Heart left ventricle (tissue), 16 donors: Measurements from ENCODE around the gene VAMP5. TPM values are rescaled to one million over a fixed set of nuclear protein-coding genes. Genes with fewer than 3 reads are reported as not detected.

Experiments used
- ATAC-seq, 4 donors: fragments of 200-7000 bp; cut with Tn5 transposase; one replicate each; pipeline ENCODE4 v1.9.1; 2020 to 2022; ENCODE audit warnings: moderate library complexity in 4 of 4, mild to moderate bottlenecking in 3 of 4, moderate number of reproducible peaks in 1 of 4
- DNase-seq, 5 donors: peaks; one replicate each; pipeline ENCODE4 v3.0.0-alpha.2; 2020
- H3K27ac ChIP-seq, 12 donors: fragments of 200-600 bp; sonication (generic) in 4 of 12; one replicate each; pipeline versions ENCODE4 v1.5.0 to v1.8.0; 2016 to 2022; ENCODE audit warnings: mild to moderate bottlenecking in 2 of 12
- H3K27me3 ChIP-seq, 9 donors: fragments of 200-600 bp; sonication (generic) in 2 of 9; one replicate each; pipeline versions ENCODE4 v1.5.1 to v1.8.0; 2016 to 2022; ENCODE audit warnings: mild to moderate bottlenecking in 3 of 9
- H3K36me3 ChIP-seq, 9 donors: fragments of 200-600 bp; sonication (generic) in 2 of 9; one replicate each; pipeline versions ENCODE4 v1.5.0 to v1.8.0; 2018 to 2022; ENCODE audit warnings: mild to moderate bottlenecking in 2 of 9
- H3K4me1 ChIP-seq, 12 donors: fragments of 200-600 bp; sonication (generic) in 4 of 12; one replicate each; pipeline versions ENCODE4 v1.5.0 to v1.8.0; 2016 to 2022; ENCODE audit warnings: mild to moderate bottlenecking in 3 of 12
- H3K4me3 ChIP-seq, 12 donors: fragments of 200-600 bp; sonication (generic) in 4 of 12; one replicate each; pipeline versions ENCODE4 v1.5.0 to v1.8.0; 2017 to 2022; ENCODE audit warnings: mild to moderate bottlenecking in 9 of 12, moderate library complexity in 4 of 12
- H3K9me3 ChIP-seq, 12 donors: fragments of 200-600 bp; sonication (generic) in 4 of 12; one replicate each; pipeline versions ENCODE4 v1.5.0 to v1.8.0; 2016 to 2022; ENCODE audit warnings: mild to moderate bottlenecking in 1 of 12
- POLR2A ChIP-seq, 2 donors: fragments of 450-650 bp; IDR thresholded peaks; one replicate each; pipeline ENCODE4 v1.6.1; 2017; ENCODE audit warnings: antibody characterized with exemption in 2 of 2, mild to moderate bottlenecking in 2 of 2, moderate library complexity in 2 of 2
- WGBS, 4 donors: extraction: QIAGEN DNeasy Blood & Tissue Kit in 2 of 4; methylation state at CpG; one replicate each; pipeline versions ENCODE4 v1.1.5 to v1.1.7; 2013 to 2018; 5-methylcytosine and 5-hydroxymethylcytosine counted together
- intact Hi-C, 10 donors: fragments of 100-400 bp; cut with DNase I; formaldehyde crosslinking; loops; one replicate each; pipeline versions ENCODE4 v1.11.1 to v1.14.2; 2022
- polyA plus RNA-seq, 2 donors: library from polyadenylated mRNA; stranded (reverse); fragments of 200-250 nt; gene quantifications; one replicate each; pipeline ENCODE4 v1.2.3, GENCODE V29; 2013
- total RNA-seq, 9 donors: library from RNA; depleted of rRNA in 2 of 9; stranded (reverse); fragments of >200 nt in 2 of 9; fragmentation: NEBNext Ultra II Directional in 3 of 9; extraction: Animal tissue kit (Norgen Biotek cat#: 25700) in 3 of 9; gene quantifications; one replicate each; pipeline versions ENCODE4 v1.1.0 to v1.2.4, GENCODE V29; 2016 to 2023
- TF ChIP-seq, protein P1 (sequence below), 12 donors: fragments of 200-600 bp; sonication (generic) in 4 of 12; IDR thresholded peaks; one replicate each; pipeline versions ENCODE4 v1.5.0 to v1.8.0; 2018 to 2022; ENCODE audit warnings: antibody characterized with exemption in 12 of 12, mild to moderate bottlenecking in 5 of 12
- donor health status: ischemic (EF 13 %, LVEDD 7.1; RV severe dilation, severe dysfunction).
- donor health status: healthy with polysubstance abuse.
- donor health status: DM: no; HTN: yes; CAD: no.
- donor health status: DM: no; HTN: no; CAD: no.
- donor health status: ischemic (EF 25% LVEDD 6.9; RV normal size, moderate dysfunction).
- donor health status: ischemic (EF 25% LVEDD 5.7; RV mildly dilated, moderate dysfunction).
- donor health status: healthy.
- donor health status: DM: yes; HTN: yes; CAD: no.
- donor health status: ischemic (EF 35%, LVEDD 5.7; RV mildly dilated, moderate dysfunction).
- donor health status: nonischemic (EF 11% LVEDD 7.7; RV severe dilation, severe dysfunction).
- donor health status: DM: yes; HTN: yes; CAD: no.
- donor health status: PGD.
- donor health status: ischemic (EF 29% LVEDD 5.4; RV normal size, mild dysfunction).
- donor health status: nonischemic (EF 23%, LVEDD 6.1; RV moderate dilation, normal function).

Gene VAMP5
- total and polyA plus RNA-seq, 11 donors, result 21.0 to 186 (median 45.2) TPM

DNA sequence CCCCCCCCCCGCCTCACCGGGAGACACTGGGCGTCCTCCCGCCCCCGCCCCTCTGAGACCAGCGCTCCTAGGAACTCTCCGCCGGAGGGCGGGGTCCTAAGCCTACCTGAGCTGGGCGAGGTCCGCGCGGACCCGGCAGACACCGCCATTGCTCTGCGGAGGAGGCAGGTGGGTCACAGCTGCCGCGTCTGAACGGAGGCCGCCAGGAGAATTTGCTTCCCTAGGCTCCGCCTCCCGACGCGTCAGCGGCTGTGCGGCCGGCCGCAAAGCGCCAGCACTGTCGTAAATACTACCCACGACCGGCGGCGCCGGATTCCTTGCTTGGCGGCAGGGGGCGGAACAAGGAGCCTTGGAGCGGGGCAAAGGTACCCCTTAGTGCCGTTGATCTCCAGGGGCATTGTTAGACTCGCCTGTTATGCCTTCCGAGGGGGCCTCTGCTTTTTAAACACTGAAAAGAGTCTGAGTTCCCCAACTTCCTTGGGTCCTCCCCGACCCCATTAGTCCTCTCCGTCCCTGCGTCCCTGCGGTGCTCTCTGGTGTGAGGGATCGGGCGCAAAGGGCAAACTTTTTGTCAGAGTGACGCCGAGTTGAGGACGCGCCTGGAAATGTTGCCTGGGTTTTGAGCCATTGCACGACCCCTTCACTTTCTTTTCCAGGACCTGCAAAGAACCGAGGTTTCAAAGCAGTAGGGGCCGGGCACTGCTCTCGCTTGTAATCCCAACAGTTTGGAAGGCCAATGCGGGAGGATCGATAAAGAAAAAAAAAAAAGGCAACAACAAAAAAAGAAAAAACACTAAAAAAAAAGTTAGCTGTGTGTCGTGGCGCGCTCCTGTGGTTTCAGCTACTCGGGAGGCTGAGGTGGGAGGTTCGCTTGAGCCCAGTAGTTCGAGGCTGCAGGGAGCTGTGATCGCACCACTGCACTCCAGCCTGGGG lies 22.7 kb upstream of the VAMP5 start, which contains the start of gene GGCX:
Gene GGCX, minus strand, starts transcription at position 214 of the 933 bp plus-strand sequence. Its CDS starts 65 bp downstream, at position 149.
- DNase-seq (peak; percentile 96 to 98 (median 97)), ATAC-seq (peak; percentile 95 to 97 (median 96))
- Histone ChIP-seq H3K9me3 (no peaks in the 10 kb centered on the region), H3K4me3 (peak within 1 kb of the TSS; percentile 62 to 93 (median 79)), H3K36me3 (peaks cover 0 to 30% (median 23%) of the 10 kb centered on the region in 9 donors), H3K27me3 (no peaks in the 10 kb centered on the region), H3K4me1 (peaks cover 0 to 32% (median 14%) of the 10 kb centered on the region in 12 donors), H3K27ac (peak within 1 kb of the TSS; percentile 56 to 96 (median 89))
- peak in 1 of 2 donors; percentile 91 for TF ChIP-seq POLR2A (IDR thresholded peaks at IDR 0.05)
- TF ChIP-seq, protein P1, sequence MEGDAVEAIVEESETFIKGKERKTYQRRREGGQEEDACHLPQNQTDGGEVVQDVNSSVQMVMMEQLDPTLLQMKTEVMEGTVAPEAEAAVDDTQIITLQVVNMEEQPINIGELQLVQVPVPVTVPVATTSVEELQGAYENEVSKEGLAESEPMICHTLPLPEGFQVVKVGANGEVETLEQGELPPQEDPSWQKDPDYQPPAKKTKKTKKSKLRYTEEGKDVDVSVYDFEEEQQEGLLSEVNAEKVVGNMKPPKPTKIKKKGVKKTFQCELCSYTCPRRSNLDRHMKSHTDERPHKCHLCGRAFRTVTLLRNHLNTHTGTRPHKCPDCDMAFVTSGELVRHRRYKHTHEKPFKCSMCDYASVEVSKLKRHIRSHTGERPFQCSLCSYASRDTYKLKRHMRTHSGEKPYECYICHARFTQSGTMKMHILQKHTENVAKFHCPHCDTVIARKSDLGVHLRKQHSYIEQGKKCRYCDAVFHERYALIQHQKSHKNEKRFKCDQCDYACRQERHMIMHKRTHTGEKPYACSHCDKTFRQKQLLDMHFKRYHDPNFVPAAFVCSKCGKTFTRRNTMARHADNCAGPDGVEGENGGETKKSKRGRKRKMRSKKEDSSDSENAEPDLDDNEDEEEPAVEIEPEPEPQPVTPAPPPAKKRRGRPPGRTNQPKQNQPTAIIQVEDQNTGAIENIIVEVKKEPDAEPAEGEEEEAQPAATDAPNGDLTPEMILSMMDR (IDR thresholded peaks at IDR 0.05), result peak in 6 of 12 donors; percentile 12 to 62 (median 30)
- intact Hi-C loops, result loop anchor here in 8 of 10 donors (1.0 to 5.0 kb wide), 6 partner anchors 23 to 56 kb away; partner anchors contain the start of genes TMEM150A (in 3 of the 8), USP39 (in 3 of the 8), C2orf68 (in 2 of the 8) and MAT2A (in 1 of the 8)
- 4 to 9% (median 6%) methylated on average over 32 to 64 of the region's 64 CpGs for WGBS, 4 donors

- H3K27me3 ChIP-seq, result no peaks in the 10 kb centered on the region
- intact Hi-C loops, result loop anchor here in 6 of 10 donors (5.0 kb wide), 3 partner anchors 38 to 53 kb away; partner anchors contain the start of genes C2orf68 (in 2 of the 6), TMEM150A (in 2 of the 6) and USP39 (in 2 of the 6)
- WGBS, 4 donors, result 86 to 89% (median 87%) methylated on average over 5 of the region's 5 CpGs
- no peak overlapping the region for H3K4me3 ChIP-seq
- no peak for DNase-seq
- no peak for ATAC-seq
- peaks cover 0 to 6% (median 1%) of the 10 kb centered on the region in 9 donors for H3K36me3 ChIP-seq
- TF ChIP-seq, protein P1 (IDR thresholded peaks at IDR 0.05), result no peak
- no peak for TF ChIP-seq POLR2A (IDR thresholded peaks at IDR 0.05)
- peak overlapping the region in 1 of 12 donors; percentile 79 for H3K27ac ChIP-seq
- peaks cover 0 to 30% (median 14%) of the 10 kb centered on the region in 12 donors for H3K4me1 ChIP-seq
- H3K9me3 ChIP-seq, result no peaks in the 10 kb centered on the region
These were observed 20.1 kb upstream of the VAMP5 start for GRCh38 chr2:85564144-85564563.

DNA sequence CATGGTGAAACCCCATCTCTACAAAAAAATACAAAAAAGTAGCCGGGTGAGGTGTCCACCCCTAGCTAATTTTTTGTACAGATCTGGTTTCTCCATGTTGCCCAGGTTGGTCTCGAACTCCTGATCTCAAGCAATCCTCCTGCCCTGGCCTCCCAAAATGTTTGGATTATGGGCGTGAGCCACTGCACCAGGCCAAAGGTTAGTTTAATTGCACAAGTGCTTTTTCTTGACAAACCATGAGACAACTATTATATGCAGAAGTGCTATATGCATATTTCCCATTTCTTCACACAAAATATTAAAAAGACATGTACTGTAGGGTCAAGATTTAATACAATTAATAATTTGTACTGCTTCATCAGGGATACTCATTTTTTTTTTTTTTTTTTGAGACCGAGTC lies 18.0 kb upstream of the VAMP5 start:
- peaks cover 0 to 12% (median 3%) of the 10 kb centered on the region in 12 donors for H3K4me1 ChIP-seq
- DNase-seq (no peak), ATAC-seq (no peak)
- H3K27me3 ChIP-seq, result no peaks in the 10 kb centered on the region
- no peak overlapping the region for H3K27ac ChIP-seq
- H3K9me3 ChIP-seq, result no peaks in the 10 kb centered on the region
- TF ChIP-seq, protein P1 (IDR thresholded peaks at IDR 0.05), result no peak
- TF ChIP-seq POLR2A (IDR thresholded peaks at IDR 0.05), result no peak
- intact Hi-C loops, result loop anchor here in 1 of 10 donors (5.0 kb wide), 1 partner anchor 36 kb away; the partner anchor contains the start of gene TMEM150A
- H3K4me3 ChIP-seq, result no peak overlapping the region
- 79 to 86% (median 81%) methylated on average over 4 of the region's 4 CpGs for WGBS, 4 donors
- no peaks in the 10 kb centered on the region for H3K36me3 ChIP-seq

- DNase-seq, result no peak
- 85 to 92% (median 87%) methylated on average over 8 of the region's 8 CpGs for WGBS, 4 donors
These were observed 8.5 kb upstream of the VAMP5 start for GRCh38 chr2:85575739-85576138.

More at GRCh38 chr2:85575739-85576138, 8.5 kb upstream of the VAMP5 start:
- no peaks in the 10 kb centered on the region for H3K36me3 ChIP-seq
- H3K27ac ChIP-seq, result no peak overlapping the region
- no peak for ATAC-seq
- no peak overlapping the region for H3K4me3 ChIP-seq
- H3K9me3 ChIP-seq, result no peaks in the 10 kb centered on the region
- H3K4me1 ChIP-seq, result peaks cover 0 to 30% (median 18%) of the 10 kb centered on the region in 12 donors
- intact Hi-C loops, result no loop called here
- no peaks in the 10 kb centered on the region for H3K27me3 ChIP-seq
- no peak for TF ChIP-seq POLR2A (IDR thresholded peaks at IDR 0.05)
- TF ChIP-seq, protein P1 (IDR thresholded peaks at IDR 0.05), result no peak
